Upper lobe of right lung (tissue), 1 donor: ENCODE measurements around the gene ADAP2. TPM values are rescaled to one million over a fixed set of nuclear protein-coding genes. Genes with fewer than 3 reads are reported as not detected.
A peak's percentile ranks its signal among the peaks of the same experiment; 100 is the strongest.
"Not testable (repeated sequence)": the region's sequence is repeated elsewhere in the genome, so short reads cannot be mapped to it uniquely, and the experiment has no call there.

Experiments
- ATAC-seq: fragments of 200-7000 bp; cut with Tn5 transposase; one replicate; pipeline ENCODE4 v1.9.1; 2020; ENCODE audit warnings: mild to moderate bottlenecking, moderate library complexity
- DNase-seq: peaks from one replicate; pipeline ENCODE4 v3.0.0-alpha.2; 2020
- H3K27ac ChIP-seq: fragments of 200-600 bp; one replicate; pipeline ENCODE4 v1.8.0; 2022
- H3K27me3 ChIP-seq: fragments of 200-600 bp; one replicate; pipeline ENCODE4 v1.8.0; 2022; ENCODE audit warnings: mild to moderate bottlenecking
- H3K36me3 ChIP-seq: fragments of 200-600 bp; one replicate; pipeline ENCODE4 v1.8.0; 2022
- H3K4me1 ChIP-seq: fragments of 200-600 bp; one replicate; pipeline ENCODE4 v1.8.0; 2022
- H3K4me3 ChIP-seq: fragments of 200-600 bp; one replicate; pipeline ENCODE4 v1.8.0; 2022; ENCODE audit warnings: mild to moderate bottlenecking
- H3K9me3 ChIP-seq: fragments of 200-600 bp; one replicate; pipeline ENCODE4 v1.8.0; 2022
- CTCF ChIP-seq: fragments of 200-600 bp; IDR thresholded peaks from one replicate; pipeline ENCODE4 v1.8.0; 2022; ENCODE audit warnings: antibody characterized with exemption
- intact Hi-C: fragments of 100-400 bp; cut with DNase I; formaldehyde crosslinking; loops from one replicate; pipeline ENCODE4 v1.11.0; 2022
- total RNA-seq: library from RNA; stranded (reverse); fragmentation: NEBNext Ultra II Directional; extraction: Animal tissue kit (Norgen Biotek cat#: 25700); gene quantifications from one replicate; pipeline ENCODE4 v1.2.1, GENCODE V29; 2021
- donor health status: DM: no; HTN: yes; CAD: no; lungs with severe emphysema.

The ADAP2 gene
- total RNA-seq, 1 donor from 2014 or later, result 19.8 TPM

- Histone ChIP-seq H3K27ac (no peak overlapping the region), H3K4me1 (peaks cover 8% of the 10 kb centered on the region), H3K9me3 (no peaks in the 10 kb centered on the region), H3K27me3 (peaks cover 15% of the 10 kb centered on the region), H3K36me3 (no peaks in the 10 kb centered on the region), H3K4me3 (no peak overlapping the region)
- no peak for TF ChIP-seq CTCF
- peak; percentile 4 for DNase-seq
- no peak for ATAC-seq
- intact Hi-C loops, result no loop called here
These were observed 4.8 kb downstream of the ADAP2 start for GRCh38 chr17:30926516-30926915.

GRCh38 chr17:30927756-30928155 is 6.0 kb downstream of the ADAP2 start:
- intact Hi-C loops, result no loop called here

GRCh38 chr17:30928584-30928983 is 6.8 kb downstream of the ADAP2 start:
- Histone ChIP-seq H3K27me3 (no peaks in the 10 kb centered on the region), H3K4me1 (no peaks in the 10 kb centered on the region), H3K9me3 (no peaks in the 10 kb centered on the region), H3K27ac (no peak overlapping the region), H3K4me3 (no peak overlapping the region), H3K36me3 (no peaks in the 10 kb centered on the region)
- intact Hi-C loops, result no loop called here
- no peak for TF ChIP-seq CTCF
- ATAC-seq, result no peak
- peak; percentile 22 for DNase-seq

More at GRCh38 chr17:30927756-30928155, 6.0 kb downstream of the ADAP2 start:
- Histone ChIP-seq H3K4me3 (no peak overlapping the region), H3K36me3 (no peaks in the 10 kb centered on the region), H3K27ac (no peak overlapping the region), H3K27me3 (peaks cover 5% of the 10 kb centered on the region), H3K4me1 (peaks cover 2% of the 10 kb centered on the region), H3K9me3 (no peaks in the 10 kb centered on the region)
- DNase-seq, result no peak
- no peak for ATAC-seq
- no peak for TF ChIP-seq CTCF

GRCh38 chr17:30929081-30929633 is 7.4 kb downstream of the ADAP2 start:
- intact Hi-C loops, result no loop called here

GRCh38 chr17:30929861-30930260 is 8.1 kb downstream of the ADAP2 start:
- H3K27me3 ChIP-seq, H3K36me3 ChIP-seq, H3K9me3 ChIP-seq, H3K4me1 ChIP-seq, intact Hi-C loops, H3K4me3 ChIP-seq, H3K27ac ChIP-seq, ATAC-seq: not testable (repeated sequence)
- DNase-seq, result peak; percentile 10

More at GRCh38 chr17:30929081-30929633, 7.4 kb downstream of the ADAP2 start:
- DNase-seq (peak; percentile 31), ATAC-seq (no peak)
- Histone ChIP-seq H3K27ac (no peak overlapping the region), H3K27me3 (no peaks in the 10 kb centered on the region), H3K9me3 (no peaks in the 10 kb centered on the region), H3K36me3 (no peaks in the 10 kb centered on the region), H3K4me3 (no peak overlapping the region), H3K4me1 (no peaks in the 10 kb centered on the region)
- TF ChIP-seq CTCF, result no peak

GRCh38 chr17:30930495-30930894 is 8.8 kb downstream of the ADAP2 start:
- Histone ChIP-seq H3K36me3 (no peaks in the 10 kb centered on the region), H3K27me3 (no peaks in the 10 kb centered on the region), H3K27ac (no peak overlapping the region), H3K9me3 (no peaks in the 10 kb centered on the region), H3K4me1 (no peaks in the 10 kb centered on the region), H3K4me3 (no peak overlapping the region)
- DNase-seq, result peak; percentile 10
- no peak for TF ChIP-seq CTCF
- intact Hi-C loops, result no loop called here
- no peak for ATAC-seq

- H3K4me1 ChIP-seq, intact Hi-C loops, ATAC-seq: not testable (repeated sequence)
These were observed 9.8 kb downstream of the ADAP2 start for GRCh38 chr17:30931582-30931981.

More at GRCh38 chr17:30931582-30931981, 9.8 kb downstream of the ADAP2 start:
- not testable (repeated sequence) for DNase-seq, H3K27me3 ChIP-seq, H3K36me3 ChIP-seq, H3K27ac ChIP-seq, H3K9me3 ChIP-seq, H3K4me3 ChIP-seq
